IMR-90 (cell line): Measurements from ENCODE around the gene CFAP97D2.

Experiments
- BHLHE40 ChIP-seq: fragments of 150-350 bp; IDR thresholded peaks from 2 replicates; pipeline ENCODE4 v1.6.1; 2016; ENCODE audit warnings: mild to moderate bottlenecking, low read depth, low read length
- CEBPB ChIP-seq: IDR thresholded peaks from 2 replicates; pipeline ENCODE4 v1.6.1; 2012; ENCODE audit warnings: low read depth, low read length, improper control_type of control experiment
- CHD1 ChIP-seq: IDR thresholded peaks from 2 replicates; pipeline ENCODE4 v1.6.1; 2012; ENCODE audit warnings: low read depth, low read length, improper control_type of control experiment
- CTCF ChIP-seq: conservative IDR thresholded peaks from 2 replicates; pipeline ENCODE4 v1.5.1; 2012; ENCODE audit warnings: mild to moderate bottlenecking, low read depth, low read length, improper control_type of control experiment
- MAFK ChIP-seq: IDR thresholded peaks from 2 replicates; pipeline ENCODE4 v1.6.1; 2012; ENCODE audit warnings: low read depth, low read length, improper control_type of control experiment
- MXI1 ChIP-seq: IDR thresholded peaks from 2 replicates; pipeline ENCODE4 v1.6.1; 2012; ENCODE audit warnings: low read depth, mild to moderate bottlenecking, low read length, moderate library complexity, borderline replicate concordance
- NFE2L2 ChIP-seq: fragments of 150-350 bp; IDR thresholded peaks from 2 replicates; pipeline ENCODE4 v1.6.1; 2016; ENCODE audit warnings: low read depth, mild to moderate bottlenecking, low read length
- POLR2A ChIP-seq: IDR thresholded peaks from 2 replicates; pipeline ENCODE4 v1.6.1; 2012; ENCODE audit warnings: mild to moderate bottlenecking, low read depth, low read length
- RAD21 ChIP-seq: IDR thresholded peaks from 2 replicates; pipeline ENCODE4 v1.6.1; 2012; ENCODE audit warnings: low read length, improper control_type of control experiment
- RFX5 ChIP-seq: IDR thresholded peaks from 2 replicates; pipeline ENCODE4 v1.8.0; 2012; ENCODE audit warnings: low read depth, mild to moderate bottlenecking, low read length, moderate library complexity
- SMC3 ChIP-seq: fragments of 150-350 bp; IDR thresholded peaks from 2 replicates; pipeline ENCODE4 v1.6.1; 2016; ENCODE audit warnings: low read depth, mild to moderate bottlenecking, antibody characterized with exemption, low read length, moderate library complexity
- TF ChIP-seq, protein P1 (sequence below): fragments of 150-350 bp; IDR thresholded peaks from 2 replicates; pipeline ENCODE4 v1.6.1; 2016; ENCODE audit warnings: low read depth, mild to moderate bottlenecking, low read length, moderate library complexity, borderline replicate concordance
- TF ChIP-seq, protein P2 (sequence below): fragments of 150-350 bp; IDR thresholded peaks from 2 replicates; pipeline ENCODE4 v1.6.1; 2017; ENCODE audit warnings: mild to moderate bottlenecking, antibody characterized with exemption, low read length, low read depth

DNA sequence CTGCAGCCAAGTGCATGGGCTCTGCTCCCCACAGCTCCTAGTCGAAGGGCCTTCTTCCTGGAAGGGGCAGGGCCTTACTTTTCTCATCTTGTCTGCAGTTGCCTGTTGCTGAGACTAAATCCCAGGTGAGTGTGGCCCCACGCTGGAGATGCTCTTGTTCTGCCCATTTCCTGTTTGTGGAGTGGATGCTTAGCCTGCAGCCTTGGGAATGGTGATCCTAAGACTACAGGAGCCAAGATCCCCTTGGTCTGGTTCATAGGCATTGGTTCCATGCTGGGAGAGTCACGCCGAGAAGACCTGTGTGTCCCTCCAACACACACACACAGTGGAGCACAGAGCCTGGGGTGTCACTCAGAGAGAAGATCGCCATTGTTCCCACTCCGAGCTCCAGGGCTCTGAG lies 23.5 kb downstream of the CFAP97D2 start:
- TF ChIP-seq POLR2A (no peak), CTCF (no peak), RFX5 (no peak), MAFK (no peak), RAD21 (no peak), MXI1 (no peak), BHLHE40 (no peak), SMC3 (no peak), CHD1 (no peak), NFE2L2 (no peak), CEBPB (no peak)
- TF ChIP-seq, protein P1, sequence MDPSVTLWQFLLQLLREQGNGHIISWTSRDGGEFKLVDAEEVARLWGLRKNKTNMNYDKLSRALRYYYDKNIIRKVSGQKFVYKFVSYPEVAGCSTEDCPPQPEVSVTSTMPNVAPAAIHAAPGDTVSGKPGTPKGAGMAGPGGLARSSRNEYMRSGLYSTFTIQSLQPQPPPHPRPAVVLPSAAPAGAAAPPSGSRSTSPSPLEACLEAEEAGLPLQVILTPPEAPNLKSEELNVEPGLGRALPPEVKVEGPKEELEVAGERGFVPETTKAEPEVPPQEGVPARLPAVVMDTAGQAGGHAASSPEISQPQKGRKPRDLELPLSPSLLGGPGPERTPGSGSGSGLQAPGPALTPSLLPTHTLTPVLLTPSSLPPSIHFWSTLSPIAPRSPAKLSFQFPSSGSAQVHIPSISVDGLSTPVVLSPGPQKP: no peak
- TF ChIP-seq, protein P2, sequence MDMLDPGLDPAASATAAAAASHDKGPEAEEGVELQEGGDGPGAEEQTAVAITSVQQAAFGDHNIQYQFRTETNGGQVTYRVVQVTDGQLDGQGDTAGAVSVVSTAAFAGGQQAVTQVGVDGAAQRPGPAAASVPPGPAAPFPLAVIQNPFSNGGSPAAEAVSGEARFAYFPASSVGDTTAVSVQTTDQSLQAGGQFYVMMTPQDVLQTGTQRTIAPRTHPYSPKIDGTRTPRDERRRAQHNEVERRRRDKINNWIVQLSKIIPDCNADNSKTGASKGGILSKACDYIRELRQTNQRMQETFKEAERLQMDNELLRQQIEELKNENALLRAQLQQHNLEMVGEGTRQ: no peak
